HL-60 (cell line): ENCODE results near the gene NCEH1.

Experiments
- DNase-seq, 2 experiments: peaks; one replicate each; pipeline ENCODE4 v3.0.0-alpha.2; 2010 to 2020; ENCODE audit warnings: low read depth in 1 of 2, low spot score in 1 of 2
- H3K27ac ChIP-seq: fragments of 250-450 bp; sonication (Bioruptor Pico); replicated peaks from 2 replicates; pipeline ENCODE4 v1.5.1; 2020; ENCODE audit warnings: mild to moderate bottlenecking, moderate library complexity
- H3K27me3 ChIP-seq: fragments of 250-450 bp; sonication (Bioruptor Pico); 2 replicates; pipeline ENCODE4 v1.5.1; 2021; ENCODE audit warnings: mild to moderate bottlenecking, moderate library complexity; ENCODE audit not compliant: insufficient read depth, poor library complexity, severe bottlenecking
- H3K4me3 ChIP-seq: replicated peaks from 2 replicates; pipeline ENCODE4 v1.5.1; 2011; ENCODE audit warnings: mild to moderate bottlenecking, control low read depth, low read length; ENCODE audit not compliant: insufficient read depth
- CTCF ChIP-seq: IDR thresholded peaks from one replicate; pipeline ENCODE4 v1.5.1; 2011; ENCODE audit warnings: low read length, control low read depth, inconsistent platforms; ENCODE audit not compliant: insufficient read depth
- GABPA ChIP-seq: IDR thresholded peaks from 2 replicates; pipeline ENCODE4 v1.6.1; 2012; ENCODE audit warnings: low read depth
- POLR2AphosphoS5 ChIP-seq: IDR thresholded peaks from 2 replicates; pipeline ENCODE4 v1.6.1; 2012; ENCODE audit warnings: low read depth
- REST ChIP-seq: IDR thresholded peaks from 2 replicates; pipeline ENCODE4 v1.6.1; 2012; ENCODE audit warnings: low read depth; ENCODE audit not compliant: insufficient replicate concordance
- SPI1 ChIP-seq: IDR thresholded peaks from 2 replicates; pipeline ENCODE4 v1.6.1; 2012; ENCODE audit warnings: low read depth, mild to moderate bottlenecking, borderline replicate concordance

Gene NCEH1

GRCh38 chr3:172717493-172718088 lies 6.7 kb upstream of the NCEH1 start:
- Histone ChIP-seq H3K27me3 (no peaks in the 10 kb centered on the region), H3K27ac (no peak overlapping the region), H3K4me3 (no peak overlapping the region)
- TF ChIP-seq SPI1 (no peak), CTCF (peak; percentile 20)
- peak in 1 of 2 experiments; percentile 17 for DNase-seq

GRCh38 chr3:172716476-172716875 lies 5.6 kb upstream of the NCEH1 start:
- Histone ChIP-seq H3K27me3 (no peaks in the 10 kb centered on the region), H3K27ac (peak overlapping the region; percentile 41), H3K4me3 (no peak overlapping the region)
- TF ChIP-seq POLR2AphosphoS5 (peak; percentile 53), GABPA (no peak), SPI1 (peak; percentile 93), CTCF (no peak), REST (no peak)
- peak; percentile 57 to 93 for DNase-seq

GRCh38 chr3:172713316-172713715 lies 2.4 kb upstream of the NCEH1 start:
- DNase-seq: no peak
- no peaks in the 10 kb centered on the region for H3K27me3 ChIP-seq
- no peak for TF ChIP-seq CTCF
- H3K4me3 ChIP-seq: no peak overlapping the region
- H3K27ac ChIP-seq: no peak overlapping the region

GRCh38 chr3:172711454-172711795 lies 558 bp upstream of the NCEH1 start:
- no peaks in the 10 kb centered on the region for H3K27me3 ChIP-seq
- H3K27ac ChIP-seq: peak overlapping the region; percentile 75
- TF ChIP-seq CTCF (no peak), SPI1 (peak; percentile 74), POLR2AphosphoS5 (no peak), GABPA (no peak), REST (no peak)
- H3K4me3 ChIP-seq: peak overlapping the region; percentile 69
- peak; percentile 66 to 78 for DNase-seq
